HG03064 (cell line): ENCODE results near the gene ANK3.

Experiments used
- ATAC-seq: cut with Tn5 transposase; IDR thresholded peaks from one replicate; pipeline ENCODE4 v1.9.1; 2021; ENCODE audit warnings: low read depth; ENCODE audit not compliant: unreplicated experiment

ANK3 gene

GRCh38 chr10:60389413-60390025 lies at the start of gene ANK3:
Gene ANK3 (minus strand): TSS chr10:60389875. CDS start chr10:60389538, 337 bp downstream.
- ATAC-seq = no peak

- no peak for ATAC-seq
Measured at GRCh38 chr10:60434418-60435046, 44.9 kb upstream of the ANK3 start.

- no peak for ATAC-seq
Measured at GRCh38 chr10:60433684-60434083, 44.0 kb upstream of the ANK3 start.

GRCh38 chr10:60430836-60431597 lies 41.3 kb upstream of the ANK3 start:
- ATAC-seq = no peak

GRCh38 chr10:60430017-60430416 lies 40.3 kb upstream of the ANK3 start:
- no peak for ATAC-seq

DNA sequence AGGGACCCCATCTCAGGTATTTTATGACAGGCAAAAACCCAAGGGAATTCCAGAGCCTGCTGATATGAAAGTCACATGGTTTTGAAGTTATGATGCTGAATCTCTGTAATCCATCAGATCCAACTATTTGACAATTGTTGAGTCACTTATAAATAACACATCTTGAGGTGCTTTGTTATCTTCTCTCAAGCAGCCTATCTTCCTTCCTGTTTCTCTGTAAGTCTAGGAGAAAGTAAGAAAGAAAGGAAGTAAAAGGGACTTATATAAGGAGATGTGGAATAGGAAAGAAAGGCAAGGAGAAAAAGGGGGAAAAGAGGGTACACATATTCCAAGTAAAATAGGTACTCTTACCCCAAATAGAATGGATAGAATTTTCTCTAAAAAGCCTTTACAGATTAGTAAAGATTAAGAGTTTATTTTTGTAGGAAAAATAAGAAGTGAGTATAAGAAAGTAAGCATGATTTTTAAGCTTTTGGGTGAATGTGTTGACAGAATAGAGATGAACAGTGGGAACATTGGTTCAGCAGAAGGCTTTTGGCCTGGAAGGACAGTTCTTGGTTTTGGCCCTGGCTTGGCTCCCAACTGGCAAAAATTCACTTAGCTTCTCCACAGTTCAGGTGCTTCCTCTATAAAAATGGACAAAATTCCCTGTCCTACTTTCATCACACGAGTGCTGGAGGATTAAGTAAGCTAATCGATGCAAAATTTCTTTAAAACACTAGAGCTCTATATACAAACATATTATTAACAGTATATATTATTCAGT lies 39.6 kb upstream of the ANK3 start:
- no peak for ATAC-seq

- ATAC-seq = no peak
Measured at GRCh38 chr10:60428387-60428737, 38.7 kb upstream of the ANK3 start.

GRCh38 chr10:60427709-60428386 lies 38.2 kb upstream of the ANK3 start:
- ATAC-seq = no peak

DNA sequence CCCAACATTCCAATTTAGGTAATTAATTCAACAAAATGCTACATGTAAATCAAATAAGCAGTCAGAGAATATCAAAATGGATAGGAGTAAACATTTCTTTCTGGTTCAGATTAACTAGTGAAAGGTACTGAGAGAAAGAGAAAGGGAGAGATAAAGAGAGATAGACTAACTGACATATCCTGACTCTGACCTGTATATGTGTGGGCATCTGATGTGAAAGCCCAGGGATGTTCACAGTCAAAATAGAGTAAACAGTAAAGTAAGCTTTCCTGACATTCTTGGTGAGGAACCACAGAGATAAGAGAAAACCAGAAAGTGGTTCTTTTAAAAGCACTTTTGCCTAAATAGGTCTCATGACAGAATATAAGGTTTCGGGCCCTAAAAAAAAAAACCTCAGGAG lies 37.5 kb upstream of the ANK3 start:
- no peak for ATAC-seq

- ATAC-seq = no peak
Measured at GRCh38 chr10:60426425-60426824, 36.8 kb upstream of the ANK3 start.

GRCh38 chr10:60425392-60426110 lies 35.9 kb upstream of the ANK3 start:
- no peak for ATAC-seq

GRCh38 chr10:60424971-60425370 lies 35.3 kb upstream of the ANK3 start:
- no peak for ATAC-seq

GRCh38 chr10:60423920-60424319 lies 34.2 kb upstream of the ANK3 start:
- no peak for ATAC-seq

DNA sequence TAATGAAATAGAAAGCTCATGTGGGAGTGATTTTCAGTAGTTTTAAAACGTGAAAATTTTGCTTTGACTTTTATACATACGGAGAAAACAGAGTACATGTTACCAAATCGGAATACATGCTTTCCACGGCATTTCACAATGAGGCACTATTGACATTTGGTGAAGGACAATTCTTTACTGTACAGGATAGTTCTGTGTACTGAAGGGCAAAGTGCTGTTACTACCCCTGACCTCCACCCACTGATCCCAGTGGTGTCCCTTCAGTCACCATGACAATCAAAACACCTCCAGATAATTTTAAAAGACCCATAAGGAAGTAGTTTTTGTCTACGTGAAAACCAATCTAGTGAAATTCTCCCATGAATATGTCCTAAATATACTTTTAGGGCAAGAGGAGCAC lies 33.1 kb upstream of the ANK3 start:
- no peak for ATAC-seq

- no peak for ATAC-seq
Measured at GRCh38 chr10:60420991-60421894, 31.6 kb upstream of the ANK3 start.

GRCh38 chr10:60419249-60419648 lies 29.6 kb upstream of the ANK3 start:
- ATAC-seq = no peak

DNA sequence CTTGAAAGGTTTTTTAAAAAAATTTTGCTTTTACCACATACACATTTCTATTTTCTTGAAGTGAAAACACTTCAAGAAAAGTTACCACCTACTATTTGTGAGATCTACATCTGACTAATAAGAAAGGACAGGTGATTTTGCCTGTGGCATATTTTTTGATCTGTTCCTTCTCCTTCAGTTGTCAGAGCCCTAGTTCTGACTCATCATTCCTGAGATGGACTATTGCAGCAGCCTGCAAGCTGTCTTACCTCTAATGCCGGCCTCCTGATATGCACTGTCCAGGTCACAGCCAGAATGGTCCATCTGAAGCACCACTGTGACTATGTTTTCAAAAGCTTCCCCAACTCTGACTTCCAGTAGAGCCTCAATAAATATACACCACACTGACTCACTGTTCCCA lies 28.2 kb upstream of the ANK3 start:
- ATAC-seq = no peak

DNA sequence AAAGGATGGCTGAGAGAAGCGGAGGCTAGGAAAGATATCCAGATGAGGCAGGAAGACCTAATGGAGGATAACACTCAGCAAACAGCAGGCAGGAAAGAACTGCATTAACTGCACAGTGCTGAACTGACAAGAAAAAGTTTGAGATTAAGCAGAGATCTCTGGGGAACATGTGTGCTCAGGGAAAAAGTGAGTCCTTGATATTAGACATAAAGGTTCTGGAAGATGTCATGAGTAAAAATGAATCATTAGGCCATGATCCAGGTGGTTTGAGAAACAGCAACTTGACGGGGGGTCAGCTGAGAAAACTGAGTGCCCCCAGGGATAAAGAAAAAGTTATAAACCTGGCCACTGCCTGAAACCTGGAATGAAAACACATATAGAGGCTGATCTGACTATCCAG lies 27.3 kb upstream of the ANK3 start:
- ATAC-seq = no peak
